HG03066 (cell line): ENCODE measurements around the gene KPNB1.
"Not testable (repeated sequence)": the region's sequence is repeated elsewhere in the genome, so short reads cannot be mapped to it uniquely, and the experiment has no call there.

Experiments used
- ATAC-seq: cut with Tn5 transposase; IDR thresholded peaks from one replicate; pipeline ENCODE4 v1.9.1; 2021; ENCODE audit warnings: low read depth; ENCODE audit not compliant: unreplicated experiment

The KPNB1 gene

DNA sequence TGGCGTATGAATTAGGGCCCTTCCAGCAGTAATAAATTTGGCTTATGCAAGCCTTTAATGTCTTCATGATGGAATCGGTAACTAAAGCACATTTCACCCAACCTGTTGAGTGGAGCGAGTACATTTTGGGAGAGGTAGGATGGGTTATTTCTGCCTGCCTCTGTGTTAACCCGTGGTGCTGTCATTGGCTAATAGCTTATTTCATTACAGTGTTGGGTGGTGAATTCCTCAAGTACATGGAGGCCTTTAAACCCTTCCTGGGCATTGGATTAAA is 26.4 kb downstream of the KPNB1 start:
- no peak for ATAC-seq

DNA sequence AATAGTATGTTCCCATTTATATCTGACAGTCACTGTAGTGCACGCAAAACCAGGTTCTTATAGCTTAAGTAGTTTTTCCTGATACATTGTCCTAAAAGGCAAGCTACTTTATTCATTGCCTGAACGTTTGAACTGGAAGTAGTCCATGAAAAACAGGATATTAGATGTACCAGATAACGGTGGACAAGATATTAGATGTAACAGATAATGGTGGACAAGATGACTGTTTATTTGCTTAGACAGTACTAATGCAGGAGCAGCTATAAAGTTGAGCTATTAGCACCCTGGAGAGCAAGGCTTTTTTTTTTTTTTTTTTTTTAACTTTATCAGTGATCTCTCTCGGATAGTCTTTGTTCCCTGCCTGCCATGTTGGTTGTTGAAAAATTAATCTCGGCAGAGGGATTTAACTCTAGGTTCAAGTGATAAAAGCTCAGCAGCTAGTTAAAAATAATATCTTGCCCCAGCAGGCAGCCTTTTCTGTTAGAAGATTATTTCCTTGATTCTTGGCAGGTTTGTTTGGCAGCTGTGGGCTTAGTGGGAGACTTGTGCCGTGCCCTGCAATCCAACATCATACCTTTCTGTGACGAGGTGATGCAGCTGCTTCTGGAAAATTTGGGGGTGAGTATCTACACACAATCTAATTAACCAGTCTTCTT is 26.9 kb downstream of the KPNB1 start:
- ATAC-seq: no peak

DNA sequence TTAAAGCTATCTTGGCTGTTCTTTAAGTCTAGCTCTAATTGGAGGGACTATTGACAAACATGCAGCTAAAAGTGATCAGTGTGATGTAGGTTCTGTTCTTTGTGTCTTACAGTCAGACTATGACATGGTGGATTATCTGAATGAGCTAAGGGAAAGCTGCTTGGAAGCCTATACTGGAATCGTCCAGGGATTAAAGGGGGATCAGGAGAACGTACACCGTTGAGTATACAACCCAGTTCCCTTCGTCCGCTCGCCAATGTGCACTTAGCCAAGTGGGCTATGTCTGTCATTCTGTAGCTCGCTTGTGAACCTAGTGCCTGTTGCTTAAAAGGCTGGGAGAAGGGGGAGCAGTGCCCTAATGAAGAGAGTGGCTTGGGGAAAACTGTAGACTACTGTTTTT is 28.5 kb downstream of the KPNB1 start:
- ATAC-seq: no peak

DNA sequence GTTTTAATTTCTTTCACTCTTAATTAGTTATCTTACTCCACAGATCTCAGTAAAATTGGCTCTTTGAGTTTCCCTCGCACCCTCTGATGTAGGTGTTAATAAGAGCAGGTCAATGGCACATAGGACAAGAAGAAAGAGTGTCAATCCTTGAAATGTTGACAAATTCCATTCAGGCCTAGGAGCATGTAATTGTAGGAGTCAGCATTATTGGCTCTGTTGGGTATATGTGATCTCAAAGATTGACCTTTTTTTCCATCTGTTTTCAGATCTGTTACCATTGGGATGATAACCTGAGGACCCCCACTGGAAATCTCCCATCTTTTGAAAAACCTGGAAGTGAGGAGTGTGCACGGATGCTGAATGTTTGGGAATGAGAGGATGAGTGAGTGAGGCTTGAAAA is 32.4 kb downstream of the KPNB1 start:
- ATAC-seq: no peak

DNA sequence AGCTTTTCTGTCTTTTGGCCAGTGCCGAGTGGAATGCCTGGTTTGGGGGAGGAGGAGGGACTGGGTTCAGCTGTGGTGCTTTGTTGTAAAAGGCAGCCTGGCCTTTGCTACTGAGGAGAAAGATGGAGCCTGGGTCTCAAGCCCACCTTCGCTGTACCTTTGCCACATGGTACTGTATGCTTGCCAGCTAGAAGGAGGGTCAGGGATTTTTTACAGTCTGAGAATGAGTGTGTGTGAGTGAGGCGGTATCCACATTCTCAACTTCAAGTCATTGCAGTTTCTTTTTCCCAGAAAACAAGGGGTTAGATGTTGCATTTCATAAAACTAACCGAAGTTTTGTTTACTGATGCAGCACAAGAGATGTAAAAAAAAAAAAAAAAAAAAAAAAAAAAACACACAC is 33.0 kb downstream of the KPNB1 start:
- not testable (repeated sequence) for ATAC-seq

DNA sequence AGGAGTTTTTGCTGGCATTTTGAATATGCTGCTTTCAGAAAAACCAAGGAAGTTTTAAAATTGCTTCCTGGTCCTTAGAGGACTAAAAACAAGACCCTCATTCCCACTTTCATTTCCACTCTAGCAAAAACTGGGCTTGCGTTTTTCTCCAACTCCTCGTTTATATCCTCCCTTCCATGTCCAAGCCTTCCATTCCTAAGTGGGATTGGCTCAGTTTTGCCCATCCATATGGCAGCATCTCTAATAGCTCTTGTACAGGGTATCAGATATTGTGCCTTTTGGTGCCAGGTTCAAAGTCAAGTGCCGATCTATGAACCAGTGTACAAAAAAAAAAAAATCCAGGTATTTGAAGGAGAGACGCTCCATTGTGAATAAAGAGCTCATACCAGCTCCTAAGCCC is 34.3 kb downstream of the KPNB1 start:
- no peak for ATAC-seq

DNA sequence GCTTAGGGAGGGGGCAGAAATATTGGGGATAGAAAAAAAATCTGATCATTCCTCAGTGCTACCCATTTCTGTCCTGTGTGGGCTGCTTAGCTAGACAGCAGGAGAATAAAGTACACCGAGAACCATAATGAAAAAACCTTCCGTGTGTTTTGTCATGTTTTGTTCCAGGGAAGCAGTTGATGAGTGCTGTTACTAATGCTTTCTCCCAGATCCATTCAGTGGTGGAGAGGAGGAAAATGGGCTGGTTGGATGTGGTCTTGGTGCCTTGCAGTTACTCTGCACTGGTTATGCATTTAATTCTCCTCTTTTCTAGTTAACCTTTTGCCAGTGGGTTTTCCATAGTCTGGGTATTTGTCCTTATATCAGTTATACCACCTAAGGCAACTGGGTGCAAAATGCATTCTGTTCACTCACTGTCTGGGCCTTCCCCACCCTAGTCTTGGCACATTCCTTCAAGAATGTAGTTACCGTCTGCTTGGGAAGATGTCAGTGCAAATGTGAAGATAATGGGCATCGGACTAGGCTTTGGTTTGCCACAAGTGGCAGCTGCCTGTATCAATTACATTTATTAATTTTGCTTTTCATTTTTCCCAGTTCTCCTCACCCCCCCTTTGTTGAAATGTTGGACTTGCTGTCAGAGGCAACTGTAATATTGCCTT is 34.9 kb downstream of the KPNB1 start:
- ATAC-seq: no peak

DNA sequence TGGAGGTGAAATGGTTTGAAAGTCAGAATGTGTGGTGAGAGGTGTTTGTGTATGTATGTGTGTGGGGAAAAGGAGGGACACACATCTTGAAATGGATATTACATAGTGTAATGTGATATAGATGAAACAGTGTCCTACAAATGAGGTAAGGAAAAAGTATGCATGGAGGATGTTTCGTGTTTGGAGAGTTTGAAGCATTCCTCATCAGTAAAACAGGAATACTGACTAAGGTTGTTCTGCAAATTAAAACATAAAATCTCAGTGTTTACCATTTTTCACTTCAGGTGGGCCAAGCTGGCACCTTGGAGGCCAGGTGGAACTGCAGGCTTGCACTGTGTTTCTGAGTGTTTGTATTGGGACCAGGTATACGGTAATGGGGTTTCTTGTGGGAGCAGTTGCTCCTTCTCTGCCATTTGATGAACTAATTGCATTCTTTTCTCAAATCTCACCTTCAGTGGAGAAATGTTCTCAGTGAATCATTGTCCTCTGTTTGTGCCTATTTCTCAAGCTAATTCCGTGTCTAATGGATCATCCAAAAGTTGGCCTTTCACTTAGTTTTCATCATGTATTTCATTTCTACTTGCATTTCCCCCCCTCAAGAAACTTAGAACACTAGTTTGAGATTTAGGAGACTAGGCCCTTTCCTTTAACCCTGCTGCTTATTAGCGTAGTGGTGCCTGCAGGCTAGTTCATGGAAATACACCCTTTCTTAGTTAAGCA is 36.0 kb downstream of the KPNB1 start:
- no peak for ATAC-seq

DNA sequence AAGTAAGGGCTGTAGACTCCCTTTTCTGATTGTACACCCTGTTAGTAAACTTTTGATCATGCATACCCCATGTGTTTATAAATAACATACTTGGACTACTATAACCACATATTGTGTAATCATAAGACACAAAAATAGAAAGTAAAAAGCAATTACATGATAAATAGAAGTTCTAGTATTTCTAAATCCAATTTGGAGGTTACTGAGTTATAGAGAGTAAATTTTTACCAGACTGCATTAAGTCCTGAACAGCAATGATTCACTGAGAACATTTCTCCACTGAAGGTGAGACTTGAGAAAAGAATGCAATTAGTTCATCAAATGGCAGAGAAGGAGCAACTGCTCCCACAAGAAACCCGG is 36.5 kb downstream of the KPNB1 start:
- no peak for ATAC-seq

DNA sequence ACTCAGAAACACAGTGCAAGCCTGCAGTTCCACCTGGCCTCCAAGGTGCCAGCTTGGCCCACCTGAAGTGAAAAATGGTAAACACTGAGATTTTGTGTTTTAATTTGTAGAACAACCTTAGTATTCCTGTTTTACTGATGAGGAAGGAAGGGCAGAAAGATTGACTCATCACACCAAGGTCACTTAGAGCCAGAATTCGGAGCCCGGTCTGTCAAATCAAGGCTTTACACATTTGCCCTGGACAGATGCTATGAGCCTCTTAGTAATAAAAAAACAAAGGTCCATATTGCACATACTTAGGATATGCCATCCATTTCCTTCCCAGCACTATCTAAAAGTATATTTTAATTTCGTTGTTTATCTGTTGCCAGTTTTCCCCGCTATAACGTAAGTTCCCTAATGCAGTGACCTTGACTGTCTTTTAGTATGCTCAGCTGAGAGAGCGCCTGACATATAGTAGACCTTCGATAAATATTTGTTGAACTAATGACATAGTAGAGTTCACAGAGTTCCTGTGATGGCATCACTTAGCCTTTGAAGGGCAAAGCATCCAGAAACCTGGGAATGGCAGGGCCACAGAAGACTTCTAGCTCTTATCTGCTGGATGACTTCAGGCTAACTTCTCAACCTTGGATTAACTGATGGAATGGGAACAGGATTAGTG is 37.1 kb downstream of the KPNB1 start:
- ATAC-seq: no peak

DNA sequence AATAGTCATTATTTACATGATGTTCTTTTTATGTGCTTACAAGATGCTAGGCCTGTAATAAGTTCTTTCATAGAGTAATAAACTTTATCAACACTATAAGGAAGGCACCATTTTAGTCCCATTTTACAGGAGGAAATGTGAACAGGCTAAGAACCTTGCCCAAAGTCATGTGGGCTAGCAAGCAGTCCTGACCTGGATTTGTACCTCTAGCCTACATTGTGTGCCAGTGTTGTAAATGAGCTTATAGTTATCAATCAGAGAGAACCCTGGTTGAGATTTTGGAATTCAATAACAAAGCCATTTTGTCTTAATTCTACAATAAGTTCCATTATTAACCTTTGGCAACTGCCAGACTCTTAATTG is 37.6 kb downstream of the KPNB1 start:
- no peak for ATAC-seq

DNA sequence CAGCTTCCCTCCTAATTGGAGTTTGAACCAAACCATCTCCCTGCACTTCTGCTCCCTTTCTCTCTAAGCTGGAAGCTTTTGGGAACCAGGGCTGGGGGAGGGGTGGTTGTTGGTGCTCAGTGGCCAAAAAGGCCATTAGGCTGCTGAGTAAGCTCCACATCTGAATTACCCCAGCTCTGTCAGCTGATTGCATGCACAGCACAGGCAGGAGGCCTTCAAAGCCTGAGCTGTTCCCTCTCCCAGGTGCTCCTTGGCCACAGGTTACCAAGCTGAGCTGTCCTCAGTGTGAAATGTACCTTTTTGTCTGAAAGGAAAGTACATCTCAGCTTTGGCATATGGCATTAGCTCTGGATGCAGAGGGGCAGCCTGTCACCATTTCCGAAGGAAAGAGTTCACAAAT is 38.0 kb downstream of the KPNB1 start:
- ATAC-seq: no peak

DNA sequence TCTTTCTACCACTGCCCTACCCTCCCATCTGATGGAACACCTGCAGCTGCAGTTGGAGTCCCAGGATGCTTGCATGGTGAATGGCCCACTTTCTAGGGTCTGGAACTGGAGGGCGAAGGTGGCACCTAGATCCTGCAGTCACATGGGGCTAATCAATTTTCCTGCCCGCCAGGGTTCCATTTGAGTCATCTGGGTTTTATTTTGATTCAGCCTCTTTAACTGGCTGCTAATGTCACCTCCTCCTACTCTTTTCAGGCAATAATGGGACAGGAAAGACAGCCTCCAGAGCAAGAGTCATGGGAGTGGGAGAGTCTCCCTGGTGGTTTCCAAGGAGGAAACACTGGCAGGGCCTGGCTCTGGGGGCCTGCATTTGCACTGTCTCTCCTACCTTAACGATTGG is 40.4 kb downstream of the KPNB1 start:
- no peak for ATAC-seq

DNA sequence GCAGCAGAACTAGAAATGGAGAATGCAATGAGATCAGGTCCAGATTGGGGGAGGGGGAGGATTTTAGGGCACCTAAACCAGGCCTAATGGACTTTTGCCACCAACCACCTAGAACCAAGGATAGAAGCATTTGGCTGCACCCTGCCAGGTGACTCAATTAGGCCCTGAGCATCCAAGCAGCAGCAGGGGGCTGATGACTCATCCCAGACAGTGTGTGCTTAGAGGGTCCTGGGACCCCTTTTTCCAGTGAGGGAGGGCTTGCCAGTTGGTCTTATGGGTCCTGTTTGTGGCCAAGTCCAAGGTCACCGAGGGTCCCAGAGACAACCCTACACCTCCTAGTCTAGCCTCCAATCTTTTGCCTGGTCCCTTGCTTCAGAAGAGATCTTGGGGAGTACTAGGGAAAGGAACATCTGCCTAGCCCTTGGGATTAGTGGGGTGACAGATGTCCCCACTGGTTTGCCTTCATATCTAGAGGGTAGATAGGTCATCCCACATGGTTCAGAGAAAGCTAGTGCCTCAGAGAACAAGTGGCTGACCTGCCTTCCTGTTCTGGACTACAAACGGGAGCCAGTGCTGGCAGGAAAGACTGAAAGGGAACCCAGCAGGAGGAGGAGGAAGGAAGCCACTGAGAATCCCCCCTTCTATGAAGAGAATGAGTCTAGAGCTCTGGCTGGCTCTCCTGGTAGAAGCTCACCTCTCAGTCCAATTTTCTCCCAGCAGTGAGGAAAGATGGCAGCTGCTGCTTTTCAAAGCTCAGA is 42.6 kb downstream of the KPNB1 start:
- no peak for ATAC-seq

DNA sequence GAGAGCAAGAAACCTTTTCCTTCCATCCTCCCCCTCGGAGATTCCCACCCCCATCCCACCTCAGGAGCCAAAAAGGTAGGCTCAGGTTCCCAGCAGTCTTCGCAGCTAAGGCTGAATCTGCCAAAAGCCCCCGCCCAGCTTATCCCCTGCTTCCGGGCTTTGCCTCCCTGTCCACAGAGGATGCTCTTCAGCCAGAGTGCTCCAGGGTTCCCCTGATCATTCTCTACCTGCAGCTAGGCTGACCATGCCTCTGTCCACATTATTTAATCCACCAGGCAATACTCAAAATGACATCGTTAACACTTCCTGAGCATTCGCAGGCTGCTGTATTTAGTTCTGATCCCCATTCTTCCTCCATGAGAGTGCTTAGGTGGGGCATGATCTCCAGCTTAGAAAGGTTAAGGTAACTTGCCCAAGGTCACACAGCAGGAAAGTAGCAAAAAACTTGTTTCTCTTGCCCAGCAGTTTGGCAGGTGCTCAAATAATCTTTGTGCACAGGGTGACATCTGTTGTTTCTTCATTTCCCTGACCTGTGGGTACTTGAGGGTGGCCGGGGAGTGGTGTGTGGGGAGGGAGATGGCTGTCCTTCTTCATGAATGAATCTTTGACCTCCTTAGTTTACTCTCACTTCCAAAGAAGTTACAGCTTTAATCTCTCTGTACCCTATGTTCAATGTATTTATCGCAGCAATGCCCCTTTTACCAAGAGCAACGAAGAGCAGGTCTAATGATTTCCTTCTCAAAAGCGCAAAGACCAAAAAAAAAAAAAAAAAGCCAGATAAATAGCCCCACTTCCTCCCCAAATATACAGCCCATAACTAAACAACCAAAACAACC is 43.4 kb downstream of the KPNB1 start:
- ATAC-seq: no peak

DNA sequence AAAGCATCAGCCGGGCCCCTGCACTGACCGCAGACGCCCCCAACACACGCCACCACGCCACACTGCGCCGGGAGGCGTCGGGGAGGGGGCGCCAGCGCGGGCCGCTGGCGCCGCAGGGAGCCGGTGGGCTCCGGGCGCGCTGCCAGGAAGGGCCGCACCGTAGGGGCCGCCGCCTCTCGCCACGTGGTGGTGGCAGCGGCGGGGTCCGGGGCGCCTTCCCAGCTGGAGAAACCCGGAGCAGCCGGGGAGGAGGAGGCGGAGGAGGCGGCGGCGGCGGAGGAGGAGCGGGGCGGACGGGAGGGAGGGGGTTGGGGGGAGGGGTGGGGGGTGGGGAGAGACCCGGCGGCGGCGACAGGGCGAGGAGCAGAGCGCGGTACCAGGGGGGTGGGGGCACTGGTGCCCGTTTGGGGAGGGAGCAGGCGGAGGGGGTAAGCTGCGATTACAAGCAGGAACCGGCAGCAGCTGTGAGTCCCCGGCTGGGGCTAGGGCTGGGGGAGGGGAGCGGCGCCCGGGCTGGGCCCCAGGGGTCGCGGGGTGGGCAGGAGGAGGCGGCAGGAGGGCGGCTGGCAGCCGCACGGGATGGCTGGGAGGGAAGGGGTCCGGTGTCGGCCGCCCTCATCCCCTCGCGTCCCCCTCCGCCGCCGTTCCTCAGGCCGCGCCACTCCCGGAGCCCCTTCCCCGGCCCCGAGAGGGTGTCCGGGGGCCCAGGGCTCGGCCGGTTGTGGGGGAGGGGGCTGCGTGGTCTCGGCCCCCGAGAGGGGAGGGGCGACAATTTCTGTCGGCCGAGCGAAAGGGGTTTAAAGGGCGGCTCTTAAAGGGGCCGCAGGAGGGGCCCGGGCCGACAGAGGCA is 44.2 kb downstream of the KPNB1 start, which contains the start of gene TBKBP1:
TBKBP1 (plus strand) TSS at position 431 of the 850 bp plus-strand sequence. CDS start 1,952 bp downstream, outside the sequence.
- no peak for ATAC-seq

DNA sequence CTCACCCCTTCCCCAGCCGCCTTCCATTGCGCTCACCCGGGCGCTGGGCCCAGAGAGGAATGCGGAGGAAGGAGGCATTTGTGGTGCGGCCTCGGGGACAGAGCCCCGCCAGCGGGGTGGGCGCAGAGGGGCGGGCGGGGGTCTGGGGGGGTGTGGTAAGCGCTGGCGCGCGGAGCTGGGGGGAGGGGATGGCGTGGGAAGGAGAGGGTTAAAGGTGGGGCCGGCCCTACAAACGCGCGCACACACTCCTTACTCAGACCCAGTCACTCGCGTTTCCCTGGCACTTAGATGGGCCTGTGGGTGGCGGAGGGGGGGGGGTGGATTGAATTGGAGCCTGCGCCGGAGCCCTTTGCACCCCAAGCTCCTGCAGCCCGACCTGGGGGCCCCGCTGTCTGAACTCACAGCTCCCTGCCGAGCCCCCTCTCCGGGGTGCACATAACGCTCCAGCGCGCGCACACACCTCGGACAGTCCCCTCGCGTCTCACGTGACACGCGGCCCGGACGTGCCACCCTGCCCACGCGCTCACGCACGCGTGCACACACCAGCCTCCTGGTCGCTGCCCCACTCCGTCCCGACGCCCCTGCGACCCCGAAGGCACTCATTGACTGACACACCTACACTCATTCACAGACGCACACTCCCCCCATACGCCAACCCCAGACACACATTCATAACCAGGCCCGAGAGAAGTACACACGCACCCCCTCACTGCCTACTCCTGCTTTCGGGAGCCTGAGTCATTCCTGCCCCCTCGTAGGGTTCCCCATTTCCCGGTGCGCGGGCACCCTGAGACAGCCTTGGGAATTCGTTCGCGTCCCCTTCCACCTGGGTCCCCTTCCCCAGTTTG is 45.1 kb downstream of the KPNB1 start:
- no peak for ATAC-seq
